GM12878 (cell line): ENCODE measurements around the gene GRK5. TPM values are rescaled to one million over a fixed set of nuclear protein-coding genes. Genes with fewer than 3 reads are reported as not detected.

Experiments used
- ATAC-seq: fragments of 200-7000 bp; cut with Tn5 transposase; 3 replicates; pipeline ENCODE4 v1.9.1; 2020; ENCODE audit warnings: mild to moderate bottlenecking, moderate library complexity
- BruUV-seq: library from RNA; stranded (reverse); fragments of 400-500 nt; replicated peaks from 2 replicates; lab custom pipeline; 2021; lab: Mats Ljungman, UMichigan
- CTCF ChIA-PET: fragments of 300-600 bp; sonication (Branson Sonifier 250); formaldehyde crosslinking; extraction: SDS; loops from one replicate; lab custom pipeline; 2021; ENCODE audit warnings: inconsistent platforms; lab: Yijun Ruan, JAX
- POLR2A ChIA-PET: fragments of 350-600 bp; formaldehyde crosslinking; extraction: SDS; loops from one replicate; lab custom pipeline; 2021; ENCODE audit warnings: inconsistent platforms; lab: Charles Lee
- RAD21 ChIA-PET: fragments of 300-600 bp; sonication (Branson Sonifier 250); formaldehyde crosslinking; loops from one replicate; lab custom pipeline; 2023; ENCODE audit warnings: antibody characterized with exemption; ENCODE audit not compliant: unreplicated experiment; lab: Charles Lee
- SMC1A ChIA-PET: fragments of 300-600 bp; sonication (Branson Sonifier 250); formaldehyde crosslinking; loops from one replicate; lab custom pipeline; 2023; ENCODE audit not compliant: unreplicated experiment, uncharacterized antibody; lab: Charles Lee
- DNase-seq: peaks from one replicate; pipeline ENCODE4 v3.0.0-alpha.2; 2011; ENCODE audit warnings: low read depth, low spot score
- FAIRE-seq: peaks from 3 replicates; lab custom pipeline; 2011; peaks lifted over from hg19 to GRCh38; lab: Jason Lieb, UNC
- H2AFZ ChIP-seq: 2 replicates; pipeline ENCODE4 v1.6.0; 2011; ENCODE audit warnings: low read depth, low read length, control low read depth; ENCODE audit not compliant: control insufficient read depth
- H3K27ac ChIP-seq: 2 replicates; pipeline ENCODE4 v1.5.1; 2011; ENCODE audit warnings: control low read depth; ENCODE audit not compliant: control insufficient read depth, insufficient read depth
- H3K27me3 ChIP-seq, 2 experiments: replicated peaks in 1 of 2; 2 replicates each; pipeline versions ENCODE4 v1.6.0 to v1.6.1; 2011; ENCODE audit warnings: low read length in 1 of 2; ENCODE audit not compliant: control insufficient read depth in 2 of 2, insufficient read depth in 2 of 2
- H3K36me3 ChIP-seq, 2 experiments: 2 replicates each; pipeline ENCODE4 v1.5.1; 2011; ENCODE audit warnings: low read length in 1 of 2; ENCODE audit not compliant: control insufficient read depth in 2 of 2, insufficient read depth in 2 of 2
- H3K4me1 ChIP-seq: 2 replicates; pipeline ENCODE4 v1.6.1; 2011; ENCODE audit warnings: mild to moderate bottlenecking, low read length, moderate library complexity, mixed read lengths; ENCODE audit not compliant: control insufficient read depth, insufficient read depth
- H3K4me2 ChIP-seq: 2 replicates; pipeline ENCODE4 v1.6.0; 2011; ENCODE audit warnings: control low read depth; ENCODE audit not compliant: control insufficient read depth, insufficient read depth
- H3K4me3 ChIP-seq: fragments of 200-600 bp; sonication (generic); 2 replicates; pipeline ENCODE4 v1.5.1; 2016
- H3K79me2 ChIP-seq: 2 replicates; pipeline ENCODE4 v1.6.0; 2011; ENCODE audit warnings: low read length; ENCODE audit not compliant: control insufficient read depth, insufficient read depth
- H3K9ac ChIP-seq: 2 replicates; pipeline ENCODE4 v1.8.0; 2011; ENCODE audit warnings: low read length, control low read depth, mixed read lengths; ENCODE audit not compliant: control insufficient read depth, insufficient read depth
- H3K9me3 ChIP-seq: replicated peaks from 3 replicates; pipeline ENCODE4 v1.5.1; 2011; ENCODE audit warnings: mild to moderate bottlenecking, low read length; ENCODE audit not compliant: control insufficient read depth, insufficient read depth
- H4K20me1 ChIP-seq: 2 replicates; pipeline ENCODE4 v1.6.0; 2011; ENCODE audit not compliant: control insufficient read depth, insufficient read depth
- ASH2L ChIP-seq: fragments of 300-600, 200-600 bp; sonication (generic); IDR thresholded peaks from 2 replicates; pipeline ENCODE4 v1.6.1; 2017; ENCODE audit warnings: low read depth, mild to moderate bottlenecking, borderline replicate concordance
- BCLAF1 ChIP-seq: fragments of 450-650 bp; IDR thresholded peaks from 2 replicates; pipeline ENCODE4 v1.6.1; 2017; ENCODE audit warnings: antibody characterized with exemption, mild to moderate bottlenecking, moderate library complexity
- CBX3 ChIP-seq: fragments of 200-600 bp; sonication (generic); IDR thresholded peaks from 2 replicates; pipeline ENCODE4 v1.6.1; 2016; ENCODE audit warnings: low read depth, borderline replicate concordance
- E2F8 ChIP-seq: fragments of 450-650 bp; IDR thresholded peaks from 2 replicates; pipeline ENCODE4 v1.6.1; 2018; ENCODE audit warnings: mild to moderate bottlenecking, low read depth, moderate library complexity; ENCODE audit not compliant: partially characterized antibody
- FOXK2 ChIP-seq: fragments of 450-650 bp; IDR thresholded peaks from 2 replicates; pipeline ENCODE4 v1.6.1; 2017; ENCODE audit warnings: mild to moderate bottlenecking, moderate library complexity
- KLF5 ChIP-seq: fragments of 450-650 bp; IDR thresholded peaks from 2 replicates; pipeline ENCODE4 v1.6.1; 2014; ENCODE audit warnings: mild to moderate bottlenecking; ENCODE audit not compliant: partially characterized antibody
- NFXL1 ChIP-seq: fragments of 450-650 bp; IDR thresholded peaks from 2 replicates; pipeline ENCODE4 v1.6.1; 2017; ENCODE audit warnings: antibody characterized with exemption, mild to moderate bottlenecking, borderline replicate concordance
- NFYB ChIP-seq: IDR thresholded peaks from 2 replicates; pipeline ENCODE4 v1.6.1; 2011; ENCODE audit warnings: low read depth, mild to moderate bottlenecking, low read length, improper control_type of control experiment, moderate library complexity; ENCODE audit not compliant: insufficient read depth
- RB1 ChIP-seq: fragments of 450-650 bp; formaldehyde crosslinking; IDR thresholded peaks from 2 replicates; pipeline ENCODE4 v1.6.1; 2017; ENCODE audit warnings: mild to moderate bottlenecking, borderline replicate concordance
- RELA ChIP-seq: fragments of 450-650 bp; IDR thresholded peaks from 2 replicates; pipeline ENCODE4 v1.8.0; 2014; ENCODE audit warnings: borderline replicate concordance; ENCODE audit not compliant: partially characterized antibody
- REST ChIP-seq: IDR thresholded peaks from 2 replicates; pipeline ENCODE4 v1.6.1; 2012; ENCODE audit warnings: mild to moderate bottlenecking, low read depth, low read length
- SUPT20H ChIP-seq: IDR thresholded peaks from 2 replicates; pipeline ENCODE4 v1.6.1; 2011; ENCODE audit warnings: low read depth, mild to moderate bottlenecking, low read length, moderate library complexity, borderline replicate concordance; ENCODE audit not compliant: control insufficient read depth
- TCF12 ChIP-seq: IDR thresholded peaks from 2 replicates; pipeline ENCODE4 v1.6.1; 2011; ENCODE audit warnings: low read depth, mild to moderate bottlenecking, low read length
- YY1 ChIP-seq: IDR thresholded peaks from 2 replicates; pipeline ENCODE4 v1.6.1; 2011; ENCODE audit warnings: low read depth, mild to moderate bottlenecking, low read length
- ZNF384 ChIP-seq: IDR thresholded peaks from 2 replicates; pipeline ENCODE4 v1.6.1; 2012; ENCODE audit warnings: low read depth, mild to moderate bottlenecking, low read length, improper control_type of control experiment, borderline replicate concordance
- WGBS: methylation state at CpG from one replicate; pipeline ENCODE4 v1.1.6; 2016; ENCODE audit warnings: low lambda C conversion rate; ENCODE audit not compliant: insufficient replicate concordance, insufficient coverage; ENCODE audit errors: missing lambda C conversion rate; 5-methylcytosine and 5-hydroxymethylcytosine counted together
- in situ Hi-C: fragments of 300-500 bp; cut with MboI; formaldehyde crosslinking; loops from 9 replicates; pipeline ENCODE4 v1.14.3; 2018; ENCODE audit warnings: mixed read lengths
- intact Hi-C: fragments of 100-400 bp; cut with micrococcal nuclease; formaldehyde crosslinking; loops from one replicate; pipeline ENCODE4 v1.14.2; 2022; ENCODE audit not compliant: unreplicated experiment
- polyA plus RNA-seq, 11 experiments: library from polyadenylated mRNA; depleted of rRNA in 4 of 11; unstranded in 6 of 11; stranded (reverse) in 5 of 11; fragments of >200 nt; fragmentation: Nextera tagmentation in 4 of 11; fragmentation: Illumina TruSeq in 1 of 11; extraction: Ambion mirVana in 4 of 11; extraction: Trizol in 1 of 11; gene quantifications; 1 replicate in 1 of 11; 2 replicates in 10 of 11; pipeline versions ENCODE4 v1.2.1 to v1.2.3, GENCODE V29; 2011 to 2016; ENCODE audit warnings: inconsistent platforms in 2 of 11, missing spikeins in 2 of 11, low read depth in 1 of 11
- total RNA-seq, 4 experiments: library from RNA; depleted of rRNA in 3 of 4; stranded (reverse); fragments of >200 nt in 3 of 4; fragmentation: Illumina TruSeq in 1 of 4; extraction: Trizol in 1 of 4; gene quantifications; 2 replicates each; pipeline versions ENCODE4 v1.2.1 to v1.2.3, GENCODE V29; 2013 to 2021

Gene GRK5
- total and polyA plus RNA-seq, 10 of the 15 experiments (the other 5 are each of a cell fraction or from before 2014, with no cell fraction given), result 0.11 to 22.1 (median 10.0) TPM

GRCh38 chr10:119330342-119330741, 123.0 kb downstream of the GRK5 start (continued):
- TF ChIP-seq NFYB, result no peak
- TF ChIP-seq ASH2L, result no peak
- TF ChIP-seq YY1, result no peak

- no TSS peak for BruUV-seq
- Histone ChIP-seq H3K36me3 (peaks cover 10 to 22% of the 10 kb centered on the region in 2 experiments; a peak in 3 of 4 replicates), H3K9ac (no peak overlapping the region), H3K79me2 (no peaks in the 10 kb centered on the region), H2AFZ (no peak overlapping the region), H3K4me1 (no peaks in the 10 kb centered on the region), H3K4me3 (no peak overlapping the region), H3K4me2 (no peak overlapping the region), H3K27ac (no peak overlapping the region), H3K9me3 (no peaks in the 10 kb centered on the region), H3K27me3 (no peaks in the 10 kb centered on the region), H4K20me1 (no peaks in the 10 kb centered on the region)
- ChIA-PET SMC1A (no interaction called here), POLR2A (no interaction called here), CTCF (no interaction called here), RAD21 (no interaction called here)
- in situ Hi-C loops (no loop called here), intact Hi-C loops (no loop called here)
- no peak for FAIRE-seq
- no peak for DNase-seq
- no peak for ATAC-seq
- WGBS, result over 99% methylated on average over 15 of the region's 15 CpGs
- TF ChIP-seq REST (no peak), FOXK2 (no peak), KLF5 (no peak), E2F8 (no peak), TCF12 (no peak), SUPT20H (no peak), NFXL1 (no peak), RB1 (no peak), ZNF384 (no peak), BCLAF1 (no peak), RELA (no peak), CBX3 (no peak)
Observed at GRCh38 chr10:119331061-119331460, 123.7 kb downstream of the GRK5 start.
